HEK293 (cell line): Measurements from ENCODE around the gene SLIT1.

Experiments used
- ATF2 ChIP-seq: fragments of 450-650 bp; formaldehyde crosslinking; IDR thresholded peaks from 2 replicates; pipeline ENCODE4 v1.5.1; 2016; ENCODE audit warnings: missing biosample characterization, missing genetic modification characterization, low read depth
- ZBTB21 ChIP-seq: fragments of 450-650 bp; formaldehyde crosslinking; IDR thresholded peaks from 2 replicates; pipeline ENCODE4 v1.5.1; 2017; ENCODE audit warnings: missing biosample characterization, missing genetic modification characterization
- ZBTB26 ChIP-seq: fragments of 450-650 bp; formaldehyde crosslinking; optimal IDR thresholded peaks from 2 replicates; pipeline ENCODE3; 2016; ENCODE audit warnings: missing biosample characterization, mild to moderate bottlenecking, missing genetic modification characterization
- ZNF133 ChIP-seq: fragments of 450-650 bp; formaldehyde crosslinking; IDR thresholded peaks from 2 replicates; pipeline ENCODE4 v1.5.1; 2016; ENCODE audit warnings: missing biosample characterization, missing genetic modification characterization
- ZNF423 ChIP-seq: fragments of 450-650 bp; formaldehyde crosslinking; IDR thresholded peaks from 2 replicates; pipeline ENCODE4 v1.5.1; 2016; ENCODE audit warnings: missing biosample characterization, missing genetic modification characterization
- ZNF48 ChIP-seq: fragments of 450-650 bp; formaldehyde crosslinking; IDR thresholded peaks from 2 replicates; pipeline ENCODE4 v1.5.1; 2016; ENCODE audit warnings: missing biosample characterization, missing genetic modification characterization
- ZNF791 ChIP-seq: fragments of 450-650 bp; formaldehyde crosslinking; IDR thresholded peaks from 2 replicates; pipeline ENCODE4 v1.5.1; 2016; ENCODE audit warnings: missing biosample characterization, missing genetic modification characterization
- TF ChIP-seq, protein P1 (sequence below): fragments of 450-650 bp; formaldehyde crosslinking; IDR thresholded peaks from 2 replicates; pipeline ENCODE4 v1.5.1; 2016; ENCODE audit warnings: missing biosample characterization, missing genetic modification characterization
- TF ChIP-seq, protein P2 (sequence below): fragments of 450-650 bp; formaldehyde crosslinking; IDR thresholded peaks from 2 replicates; pipeline ENCODE4 v1.5.1; 2016; ENCODE audit warnings: missing biosample characterization, missing genetic modification characterization

DNA sequence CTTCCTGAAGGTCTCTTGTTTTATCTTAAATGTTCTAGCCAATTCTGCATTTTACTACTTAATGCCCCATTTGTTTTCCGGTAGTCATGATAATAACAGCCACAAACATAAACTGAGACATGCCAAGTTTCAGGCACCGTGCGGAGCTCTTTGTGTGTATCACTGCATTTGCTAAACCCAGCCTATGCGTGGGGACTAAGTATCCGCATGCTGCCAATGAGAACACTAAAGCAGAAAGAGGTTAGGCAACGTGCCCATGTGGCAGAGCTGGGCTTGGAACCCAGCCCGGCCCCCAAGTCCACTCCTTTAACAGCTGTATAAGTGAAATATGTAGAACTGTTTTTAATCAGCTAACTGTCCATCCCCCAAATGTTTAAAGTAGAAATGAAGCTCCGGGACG, 54.1 kb downstream of the SLIT1 start:
- TF ChIP-seq ZNF48 (tag by site-specific recombination) (no peak), ZBTB26 (tag by site-specific recombination) (no peak), ATF2 (tag by site-specific recombination) (no peak), ZNF133 (tag by site-specific recombination) (no peak), ZBTB21 (tag by site-specific recombination) (no peak), ZNF791 (tag by site-specific recombination) (no peak), ZNF423 (tag by site-specific recombination) (no peak)
- TF ChIP-seq, protein P1, sequence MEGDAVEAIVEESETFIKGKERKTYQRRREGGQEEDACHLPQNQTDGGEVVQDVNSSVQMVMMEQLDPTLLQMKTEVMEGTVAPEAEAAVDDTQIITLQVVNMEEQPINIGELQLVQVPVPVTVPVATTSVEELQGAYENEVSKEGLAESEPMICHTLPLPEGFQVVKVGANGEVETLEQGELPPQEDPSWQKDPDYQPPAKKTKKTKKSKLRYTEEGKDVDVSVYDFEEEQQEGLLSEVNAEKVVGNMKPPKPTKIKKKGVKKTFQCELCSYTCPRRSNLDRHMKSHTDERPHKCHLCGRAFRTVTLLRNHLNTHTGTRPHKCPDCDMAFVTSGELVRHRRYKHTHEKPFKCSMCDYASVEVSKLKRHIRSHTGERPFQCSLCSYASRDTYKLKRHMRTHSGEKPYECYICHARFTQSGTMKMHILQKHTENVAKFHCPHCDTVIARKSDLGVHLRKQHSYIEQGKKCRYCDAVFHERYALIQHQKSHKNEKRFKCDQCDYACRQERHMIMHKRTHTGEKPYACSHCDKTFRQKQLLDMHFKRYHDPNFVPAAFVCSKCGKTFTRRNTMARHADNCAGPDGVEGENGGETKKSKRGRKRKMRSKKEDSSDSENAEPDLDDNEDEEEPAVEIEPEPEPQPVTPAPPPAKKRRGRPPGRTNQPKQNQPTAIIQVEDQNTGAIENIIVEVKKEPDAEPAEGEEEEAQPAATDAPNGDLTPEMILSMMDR (tag by site-specific recombination) = no peak
- TF ChIP-seq, protein P2, sequence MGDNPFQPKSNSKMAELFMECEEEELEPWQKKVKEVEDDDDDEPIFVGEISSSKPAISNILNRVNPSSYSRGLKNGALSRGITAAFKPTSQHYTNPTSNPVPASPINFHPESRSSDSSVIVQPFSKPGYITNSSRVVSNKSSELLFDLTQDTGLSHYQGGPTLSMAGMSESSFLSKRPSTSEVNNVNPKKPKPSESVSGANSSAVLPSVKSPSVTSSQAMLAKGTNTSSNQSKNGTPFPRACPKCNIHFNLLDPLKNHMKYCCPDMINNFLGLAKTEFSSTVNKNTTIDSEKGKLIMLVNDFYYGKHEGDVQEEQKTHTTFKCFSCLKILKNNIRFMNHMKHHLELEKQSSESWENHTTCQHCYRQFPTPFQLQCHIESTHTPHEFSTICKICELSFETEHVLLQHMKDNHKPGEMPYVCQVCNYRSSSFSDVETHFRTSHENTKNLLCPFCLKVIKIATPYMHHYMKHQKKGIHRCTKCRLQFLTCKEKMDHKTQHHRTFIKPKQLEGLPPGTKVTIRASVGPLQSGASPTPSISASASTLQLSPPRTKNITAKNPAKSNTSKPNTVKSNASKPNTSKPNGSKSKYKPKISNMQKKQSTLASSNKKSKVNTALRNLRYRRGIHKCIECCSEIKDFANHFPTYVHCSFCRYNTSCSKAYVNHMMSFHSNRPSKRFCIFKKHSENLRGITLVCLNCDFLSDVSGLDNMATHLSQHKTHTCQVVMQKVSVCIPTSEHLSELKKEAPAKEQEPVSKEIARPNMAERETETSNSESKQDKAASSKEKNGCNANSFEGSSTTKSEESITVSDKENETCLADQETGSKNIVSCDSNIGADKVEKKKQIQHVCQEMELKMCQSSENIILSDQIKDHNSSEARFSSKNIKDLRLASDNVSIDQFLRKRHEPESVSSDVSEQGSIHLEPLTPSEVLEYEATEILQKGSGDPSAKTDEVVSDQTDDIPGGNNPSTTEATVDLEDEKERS (tag by site-specific recombination) = no peak
